ENCODE data around the gene PARD3.

DNA sequence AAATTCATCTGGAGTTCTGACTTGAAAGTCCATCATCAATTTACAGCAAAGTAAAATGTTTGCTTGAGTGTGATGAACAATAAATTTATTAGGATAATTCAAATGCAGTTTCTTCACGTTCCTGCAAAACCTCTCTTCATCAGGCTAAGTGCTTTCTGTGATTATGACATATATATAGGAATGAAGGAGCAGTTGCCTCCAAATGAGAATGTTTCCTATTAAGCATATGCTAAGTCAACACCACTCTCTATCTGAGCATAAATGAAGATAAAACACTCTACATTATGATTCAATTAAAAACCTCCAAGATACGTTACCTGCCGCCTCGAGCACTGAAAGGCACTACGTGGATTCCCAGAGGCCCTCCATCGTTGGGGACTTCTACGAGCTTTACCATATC, 416.1 kb downstream of the PARD3 start:
- TF ChIP-seq, protein P1, sequence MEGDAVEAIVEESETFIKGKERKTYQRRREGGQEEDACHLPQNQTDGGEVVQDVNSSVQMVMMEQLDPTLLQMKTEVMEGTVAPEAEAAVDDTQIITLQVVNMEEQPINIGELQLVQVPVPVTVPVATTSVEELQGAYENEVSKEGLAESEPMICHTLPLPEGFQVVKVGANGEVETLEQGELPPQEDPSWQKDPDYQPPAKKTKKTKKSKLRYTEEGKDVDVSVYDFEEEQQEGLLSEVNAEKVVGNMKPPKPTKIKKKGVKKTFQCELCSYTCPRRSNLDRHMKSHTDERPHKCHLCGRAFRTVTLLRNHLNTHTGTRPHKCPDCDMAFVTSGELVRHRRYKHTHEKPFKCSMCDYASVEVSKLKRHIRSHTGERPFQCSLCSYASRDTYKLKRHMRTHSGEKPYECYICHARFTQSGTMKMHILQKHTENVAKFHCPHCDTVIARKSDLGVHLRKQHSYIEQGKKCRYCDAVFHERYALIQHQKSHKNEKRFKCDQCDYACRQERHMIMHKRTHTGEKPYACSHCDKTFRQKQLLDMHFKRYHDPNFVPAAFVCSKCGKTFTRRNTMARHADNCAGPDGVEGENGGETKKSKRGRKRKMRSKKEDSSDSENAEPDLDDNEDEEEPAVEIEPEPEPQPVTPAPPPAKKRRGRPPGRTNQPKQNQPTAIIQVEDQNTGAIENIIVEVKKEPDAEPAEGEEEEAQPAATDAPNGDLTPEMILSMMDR (IDR thresholded peaks at IDR 0.05; ENCODE audit: insufficient read depth, low read length, poor library complexity, severe bottlenecking): no peak
- no peak for TF ChIP-seq EZH2phosphoT487 (conservative IDR thresholded peaks at IDR 0.05; ENCODE audit: low read length)
